GM19239 (cell line): ENCODE measurements around the gene ENTREP1.

Experiments used
- DNase-seq: peaks from one replicate; pipeline ENCODE4 v3.0.0; 2011; ENCODE audit warnings: low spot score; ENCODE audit not compliant: insufficient read length
- FAIRE-seq: peaks from 2 replicates; lab custom pipeline; 2011; peaks lifted over from hg19 to GRCh38; lab: Jason Lieb, UNC

The ENTREP1 gene

GRCh38 chr9:69317894-69318293 is 7.1 kb upstream of the ENTREP1 start:
- no peak for FAIRE-seq
- DNase-seq: no peak

- no peak for DNase-seq
- FAIRE-seq: no peak
Measured at GRCh38 chr9:69319324-69320025, 5.5 kb upstream of the ENTREP1 start.

GRCh38 chr9:69322256-69322655 is 2.8 kb upstream of the ENTREP1 start:
- DNase-seq (no peak), FAIRE-seq (no peak)

- no peak for DNase-seq
- no peak for FAIRE-seq
Measured at GRCh38 chr9:69323861-69324260, 1.2 kb upstream of the ENTREP1 start.

- FAIRE-seq: no peak
Measured at GRCh38 chr9:69325409-69326212, 596 bp downstream of the ENTREP1 start.

GRCh38 chr9:69326261-69326660 is 1.2 kb downstream of the ENTREP1 start:
- no peak for FAIRE-seq
- no peak for DNase-seq

More at GRCh38 chr9:69325409-69326212, 596 bp downstream of the ENTREP1 start:
- no peak for DNase-seq

GRCh38 chr9:69330580-69330979 is 5.6 kb downstream of the ENTREP1 start:
- DNase-seq (no peak), FAIRE-seq (no peak)

- DNase-seq (no peak), FAIRE-seq (no peak)
Measured at GRCh38 chr9:69331444-69331843, 6.4 kb downstream of the ENTREP1 start.

GRCh38 chr9:69332067-69332685 is 7.2 kb downstream of the ENTREP1 start:
- FAIRE-seq (no peak), DNase-seq (no peak)

GRCh38 chr9:69333716-69334115 is 8.7 kb downstream of the ENTREP1 start:
- FAIRE-seq: no peak
- no peak for DNase-seq

GRCh38 chr9:69334317-69334716 is 9.3 kb downstream of the ENTREP1 start:
- no peak for FAIRE-seq
- no peak for DNase-seq

- FAIRE-seq: no peak
Measured at GRCh38 chr9:69339620-69340019, 14.6 kb downstream of the ENTREP1 start.

GRCh38 chr9:69340631-69341030 is 15.6 kb downstream of the ENTREP1 start:
- DNase-seq (no peak), FAIRE-seq (no peak)

More at GRCh38 chr9:69339620-69340019, 14.6 kb downstream of the ENTREP1 start:
- no peak for DNase-seq

GRCh38 chr9:69342769-69343168 is 17.8 kb downstream of the ENTREP1 start:
- FAIRE-seq (no peak), DNase-seq (no peak)

GRCh38 chr9:69344459-69344858 is 19.4 kb downstream of the ENTREP1 start:
- DNase-seq (no peak), FAIRE-seq (no peak)

GRCh38 chr9:69346596-69347390 is 21.8 kb downstream of the ENTREP1 start:
- FAIRE-seq: no peak

GRCh38 chr9:69347607-69348006 is 22.6 kb downstream of the ENTREP1 start:
- FAIRE-seq (no peak), DNase-seq (no peak)

More at GRCh38 chr9:69346596-69347390, 21.8 kb downstream of the ENTREP1 start:
- no peak for DNase-seq

- DNase-seq (no peak), FAIRE-seq (no peak)
Measured at GRCh38 chr9:69351227-69351626, 26.2 kb downstream of the ENTREP1 start.

GRCh38 chr9:69355232-69355631 is 30.2 kb downstream of the ENTREP1 start:
- no peak for FAIRE-seq
- no peak for DNase-seq

- FAIRE-seq (no peak), DNase-seq (no peak)
Measured at GRCh38 chr9:69357030-69357775, 32.2 kb downstream of the ENTREP1 start.
